HG03558 (cell line): Measurements from ENCODE around the gene CALML3.
"Not testable (repeated sequence)": the region's sequence is repeated elsewhere in the genome, so short reads cannot be mapped to it uniquely, and the experiment has no call there.

Experiments
- ATAC-seq: cut with Tn5 transposase; IDR thresholded peaks from one replicate; pipeline ENCODE4 v1.9.1; 2021; ENCODE audit warnings: moderate number of reproducible peaks; ENCODE audit not compliant: unreplicated experiment; ENCODE audit errors: extremely low read depth

CALML3 gene

GRCh38 chr10:5524641-5525560 lies at the start of gene CALML3:
TSS of gene CALML3 (plus strand) at chr10:5524961. CDS start at chr10:5525086, 125 bp downstream.
- ATAC-seq: no peak

DNA sequence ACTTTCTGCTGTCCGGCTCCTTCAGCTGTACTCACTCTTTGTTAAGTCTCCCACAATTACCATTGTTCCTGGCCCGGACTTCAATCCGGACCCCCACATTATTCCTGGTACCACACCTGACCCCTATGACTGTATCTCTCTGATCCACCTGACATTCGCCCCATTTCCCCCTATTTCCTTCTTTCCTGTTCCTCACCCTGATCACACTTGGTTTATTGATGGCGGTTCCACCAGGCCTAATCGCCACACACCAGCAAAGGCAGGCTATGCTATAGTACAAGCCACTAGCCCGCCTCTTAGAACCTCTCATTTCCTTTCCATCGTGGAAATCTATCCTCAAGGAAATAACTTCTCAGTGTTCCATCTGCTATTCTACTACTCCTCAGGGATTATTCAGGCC lies 49.7 kb upstream of the CALML3 start:
- not testable (repeated sequence) for ATAC-seq

DNA sequence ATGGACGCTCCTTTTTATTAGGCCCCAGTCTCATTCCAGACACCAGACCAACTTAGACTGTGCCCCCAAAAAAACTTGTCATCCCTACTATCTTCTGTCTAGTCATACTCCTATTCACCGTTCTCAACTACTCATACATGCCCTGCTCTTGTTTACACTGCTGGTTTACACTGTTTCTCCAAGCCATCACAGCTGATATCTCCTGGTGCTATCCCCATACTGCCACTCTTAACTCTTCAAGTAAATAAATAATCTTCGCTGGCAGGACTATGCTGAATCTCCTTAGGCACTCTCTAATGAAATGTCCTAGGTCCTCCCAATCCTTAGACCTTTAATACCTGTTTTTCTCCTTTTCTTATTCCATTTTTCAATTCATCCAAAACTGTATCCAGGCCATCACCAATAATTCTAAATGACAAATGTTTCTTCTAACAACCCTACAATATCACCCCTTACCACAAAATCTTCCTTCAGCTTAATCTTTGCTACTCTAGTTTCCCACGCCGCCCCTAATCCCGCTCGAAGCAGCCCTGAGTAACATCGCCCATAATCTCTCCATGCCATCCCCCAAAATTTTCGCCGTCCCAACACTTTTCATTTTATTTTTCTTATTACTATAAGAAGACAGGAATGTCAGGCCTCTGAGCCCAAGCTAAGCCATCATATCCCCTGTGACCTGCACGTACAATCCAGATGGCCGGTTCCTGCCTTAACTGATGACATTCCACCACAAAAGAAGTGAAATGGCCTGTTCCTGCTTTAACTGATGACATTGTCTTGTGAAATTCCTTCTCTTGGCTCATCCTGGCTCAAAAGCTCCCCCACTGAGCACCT lies 48.6 kb upstream of the CALML3 start:
- not testable (repeated sequence) for ATAC-seq

DNA sequence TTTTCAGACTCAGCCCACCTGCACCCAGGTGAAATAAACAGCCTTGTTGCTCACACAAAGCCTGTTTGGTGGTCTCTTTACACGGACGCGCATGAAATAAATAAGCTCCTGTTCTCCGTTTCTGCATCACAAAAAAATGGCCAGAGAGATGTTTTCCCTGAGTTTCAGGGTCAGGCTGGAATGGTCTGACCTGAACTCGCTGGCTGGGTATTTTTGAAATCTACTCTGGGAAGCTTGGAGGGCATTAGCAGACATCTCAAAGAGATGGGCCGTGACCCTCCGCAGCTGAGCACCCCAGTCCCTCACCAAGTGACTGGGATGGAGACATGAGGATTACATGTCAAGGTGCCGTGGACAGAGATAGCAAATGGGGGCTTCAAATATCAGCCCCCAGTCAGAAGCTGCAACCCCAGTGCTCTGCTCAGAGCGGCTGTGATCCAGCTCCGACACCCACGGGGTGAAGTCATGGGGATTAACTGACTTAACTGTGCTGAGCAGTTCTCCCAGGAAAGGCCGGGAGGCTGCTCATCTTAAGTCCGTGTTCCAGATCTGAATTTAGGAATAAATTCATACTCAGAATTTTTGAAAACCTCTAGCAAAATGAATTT lies 47.7 kb upstream of the CALML3 start:
- no peak for ATAC-seq

- no peak for ATAC-seq
These were observed 46.6 kb upstream of the CALML3 start for GRCh38 chr10:5477948-5478693.

- no peak for ATAC-seq
These were observed 46.0 kb upstream of the CALML3 start for GRCh38 chr10:5478694-5479305.

- no peak for ATAC-seq
These were observed 45.1 kb upstream of the CALML3 start for GRCh38 chr10:5479481-5480161.

GRCh38 chr10:5480162-5480941 lies 44.4 kb upstream of the CALML3 start:
- no peak for ATAC-seq

DNA sequence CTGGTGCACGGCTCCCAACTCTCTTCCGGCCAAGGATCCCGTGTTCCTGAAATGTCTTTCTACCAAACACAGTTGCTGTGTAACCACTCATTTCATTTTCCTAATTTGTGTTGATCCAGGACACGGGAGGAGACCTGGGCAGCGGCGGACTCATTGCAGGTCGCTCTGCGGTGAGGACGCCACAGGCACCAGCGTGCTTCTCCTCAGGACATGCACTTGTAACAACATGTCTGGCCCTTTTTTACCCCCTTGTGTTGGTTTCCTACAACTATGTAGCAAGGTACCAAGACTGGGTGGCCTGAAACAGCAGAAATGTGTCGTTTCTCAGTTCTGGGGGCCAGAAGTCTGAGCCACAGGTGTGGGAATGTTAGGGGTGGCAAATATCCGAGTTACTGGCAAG lies 43.6 kb upstream of the CALML3 start:
- no peak for ATAC-seq

- no peak for ATAC-seq
These were observed 42.7 kb upstream of the CALML3 start for GRCh38 chr10:5482016-5482415.

- ATAC-seq: no peak
These were observed 40.6 kb upstream of the CALML3 start for GRCh38 chr10:5484205-5484604.

DNA sequence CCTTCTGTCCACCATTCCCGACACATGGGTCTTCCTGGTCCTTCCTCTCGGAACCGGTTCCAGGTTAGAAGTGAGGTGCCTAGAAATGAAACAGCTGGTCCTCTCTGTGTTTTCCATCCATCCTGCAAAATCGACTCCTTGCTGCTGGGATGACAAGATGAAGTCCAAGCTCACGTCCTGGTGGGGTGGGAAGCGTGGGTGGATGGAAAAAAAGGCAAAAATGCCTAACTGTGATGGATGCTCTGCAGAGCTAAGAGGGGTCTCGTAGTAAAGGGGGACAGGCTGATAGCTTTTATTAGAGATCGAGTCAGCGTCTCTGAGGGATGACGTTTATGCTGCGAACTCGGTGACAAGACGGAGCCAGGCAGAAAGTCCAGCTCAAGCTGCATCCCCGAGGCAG lies 39.5 kb upstream of the CALML3 start:
- ATAC-seq: no peak

DNA sequence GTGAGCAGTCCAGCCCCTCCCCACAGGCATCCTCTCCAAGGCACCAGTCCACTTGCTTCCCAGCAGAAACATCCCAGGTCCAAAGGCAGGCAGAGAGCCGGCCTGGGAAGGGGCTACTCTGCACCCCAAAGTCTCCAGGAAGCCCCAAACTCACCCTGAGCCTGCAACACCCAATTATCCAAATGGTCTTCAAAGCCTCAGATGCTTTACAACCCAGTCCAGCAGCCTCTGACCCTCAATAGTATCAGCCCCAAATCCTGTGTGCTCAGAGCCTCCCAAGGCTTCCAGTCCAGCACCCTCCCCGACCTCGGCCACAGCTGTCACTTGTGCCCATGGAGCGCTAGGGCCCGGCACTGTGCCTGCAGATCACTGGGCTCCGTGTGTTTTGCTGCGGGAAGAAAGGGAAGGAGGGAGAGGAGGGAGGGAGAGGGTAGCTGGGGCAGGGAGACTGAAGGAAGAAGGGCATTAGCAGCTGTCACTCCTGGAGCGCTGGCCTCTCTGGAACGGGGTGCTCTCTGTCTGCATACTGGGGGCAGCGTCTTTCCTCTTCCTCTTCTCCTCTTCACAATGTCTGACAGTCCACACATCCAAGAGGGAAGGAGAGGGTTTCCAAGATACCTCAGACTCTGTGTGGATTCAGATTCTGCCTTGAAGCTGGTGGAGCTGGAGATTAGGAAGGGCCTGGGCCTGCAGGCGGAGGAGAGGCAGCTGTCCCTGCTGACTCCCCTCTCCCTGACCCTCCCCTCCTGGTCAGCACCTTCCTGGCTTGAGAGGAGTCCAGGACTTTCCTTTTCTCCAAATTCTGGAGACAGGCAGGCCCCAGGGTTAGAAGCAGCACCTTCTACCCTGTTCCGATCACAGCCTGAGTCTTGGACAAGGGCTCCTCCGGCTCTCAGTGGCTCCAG lies 38.6 kb upstream of the CALML3 start:
- no peak for ATAC-seq

DNA sequence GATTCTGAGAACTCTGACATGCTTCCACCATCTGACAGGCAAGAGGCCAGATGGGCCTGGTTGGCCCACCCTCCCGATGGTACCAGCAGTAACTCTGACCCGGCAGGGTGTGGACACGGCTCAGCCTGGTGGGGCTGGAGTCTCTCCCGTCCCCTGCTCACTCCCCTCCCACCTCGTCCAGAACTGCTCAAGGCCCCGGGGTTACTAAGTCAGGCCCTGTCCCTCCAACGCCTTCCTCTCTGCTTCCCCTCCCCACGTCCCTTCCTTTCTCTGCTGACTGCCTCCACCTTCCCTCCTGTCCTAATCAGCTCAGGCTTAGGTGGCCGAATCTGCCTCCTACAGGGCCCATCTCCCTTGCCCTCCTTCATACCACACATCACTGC lies 37.9 kb upstream of the CALML3 start:
- no peak for ATAC-seq

- ATAC-seq: no peak
These were observed 36.2 kb upstream of the CALML3 start for GRCh38 chr10:5488272-5489161.

GRCh38 chr10:5490032-5490431 lies 34.7 kb upstream of the CALML3 start:
- no peak for ATAC-seq
